OCI-LY3 (cell line): ENCODE data around the gene TYSND1.

Experiments
- H2AFZ ChIP-seq: fragments of 200-600, 300-600 bp; shearing (Covaris generic); 2 replicates; pipeline ENCODE4 v1.6.0; 2014; ENCODE audit warnings: antibody characterized with exemption, low read depth, low read length
- H3K27ac ChIP-seq: fragments of 200-600, 300-600 bp; sonication (generic); 2 replicates; pipeline ENCODE4 v1.5.1; 2014; ENCODE audit warnings: mild to moderate bottlenecking, low read length, moderate library complexity, mixed read lengths
- H3K27me3 ChIP-seq: fragments of 200-600, 300-600 bp; sonication (generic); 2 replicates; pipeline ENCODE4 v1.6.1; 2014; ENCODE audit warnings: low read depth, low read length, mixed read lengths
- H3K36me3 ChIP-seq: fragments of 200-600, 300-600 bp; sonication (generic); replicated peaks from 2 replicates; pipeline ENCODE3; 2014; ENCODE audit warnings: low read depth, low read length, mixed read lengths
- H3K4me1 ChIP-seq: fragments of 300-600, 200-600 bp; sonication (generic); 2 replicates; pipeline ENCODE4 v1.6.1; 2014; ENCODE audit warnings: low read length, mixed read lengths
- H3K4me2 ChIP-seq: fragments of 200-600, 300-600 bp; sonication (generic); 2 replicates; pipeline ENCODE4 v1.6.1; 2014; ENCODE audit warnings: low read length, mixed read lengths
- H3K4me3 ChIP-seq: fragments of 300-600, 200-600 bp; sonication (generic); 2 replicates; pipeline ENCODE4 v1.5.1; 2014; ENCODE audit warnings: antibody characterized with exemption, mild to moderate bottlenecking, low read length, moderate library complexity
- H3K79me2 ChIP-seq: fragments of 300-600, 200-600 bp; shearing (Covaris generic); 2 replicates; pipeline ENCODE4 v1.6.1; 2014; ENCODE audit warnings: mild to moderate bottlenecking, low read length, mixed read lengths
- H3K9ac ChIP-seq: fragments of 300-600, 200-600 bp; shearing (Covaris generic); 2 replicates; pipeline ENCODE4 v1.6.0; 2014; ENCODE audit warnings: mild to moderate bottlenecking, low read length, moderate library complexity
- H3K9me3 ChIP-seq: fragments of 200-600, 300-600 bp; shearing (Covaris generic); 2 replicates; pipeline ENCODE4 v1.6.1; 2014; ENCODE audit warnings: low read length, mixed read lengths; ENCODE audit not compliant: insufficient read depth
- H4K20me1 ChIP-seq: fragments of 200-600, 300-600 bp; sonication (generic); 2 replicates; pipeline ENCODE4 v1.6.1; 2016; ENCODE audit warnings: low read length, mixed read lengths; ENCODE audit not compliant: insufficient read depth
- EZH2phosphoT487 ChIP-seq: fragments of 200-600 bp; shearing (Covaris generic); IDR thresholded peaks from 2 replicates; pipeline ENCODE4 v1.6.1; 2018; ENCODE audit warnings: antibody characterized with exemption, mixed run types, low read depth
- TF ChIP-seq, protein P1 (sequence below): fragments of 200-600, 300-600 bp; sonication (generic); IDR thresholded peaks from 2 replicates; pipeline ENCODE4 v1.5.1; 2014; ENCODE audit warnings: antibody characterized with exemption, low read length, low read depth

TYSND1 gene

DNA sequence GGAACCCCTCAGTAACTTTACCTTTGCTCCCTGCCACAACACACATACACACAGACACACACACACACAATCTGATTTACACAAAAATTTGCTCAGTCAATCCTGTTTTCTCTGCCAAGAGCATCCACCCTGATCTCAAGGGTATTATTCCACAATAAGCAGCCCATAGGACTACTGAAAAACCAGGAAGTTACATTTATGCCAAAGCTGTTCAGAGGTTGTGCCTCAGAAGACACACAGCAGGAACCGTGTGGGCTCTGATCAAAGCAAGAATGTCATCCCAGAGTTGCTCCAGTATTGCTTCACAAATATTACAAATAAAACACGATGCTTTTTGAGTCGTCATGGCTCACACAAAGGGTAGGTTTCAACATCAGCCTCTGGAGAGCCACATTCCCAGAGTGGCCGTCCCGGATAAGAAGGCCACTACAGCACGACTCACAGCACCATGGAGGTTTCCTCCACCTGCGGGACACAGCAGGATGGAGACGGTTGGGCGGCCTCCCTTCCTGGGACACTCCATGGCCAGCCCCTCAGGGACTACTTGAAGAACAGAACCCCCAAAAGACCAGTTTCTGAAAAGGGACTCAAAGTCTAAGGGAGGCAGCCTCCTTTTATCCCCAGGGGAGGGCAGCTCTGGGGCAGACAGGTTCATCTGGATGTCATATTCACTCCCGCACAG, 15.5 kb downstream of the TYSND1 start:
- Histone ChIP-seq H3K9me3 (no peaks in the 10 kb centered on the region), H3K36me3 (no peaks in the 10 kb centered on the region), H3K4me3 (no peak overlapping the region), H3K27ac (no peak overlapping the region), H2AFZ (no peak overlapping the region), H3K9ac (no peak overlapping the region), H3K79me2 (0 out of 2 replicates have a peak, but pooled peaks cover 2% of the 10 kb centered on the region), H3K4me1 (peaks cover 11% of the 10 kb centered on the region), H3K27me3 (no peaks in the 10 kb centered on the region), H4K20me1 (no peaks in the 10 kb centered on the region), H3K4me2 (peak overlapping the region; percentile 90; the same call in 1 of the 2 replicates)
- TF ChIP-seq, protein P1, sequence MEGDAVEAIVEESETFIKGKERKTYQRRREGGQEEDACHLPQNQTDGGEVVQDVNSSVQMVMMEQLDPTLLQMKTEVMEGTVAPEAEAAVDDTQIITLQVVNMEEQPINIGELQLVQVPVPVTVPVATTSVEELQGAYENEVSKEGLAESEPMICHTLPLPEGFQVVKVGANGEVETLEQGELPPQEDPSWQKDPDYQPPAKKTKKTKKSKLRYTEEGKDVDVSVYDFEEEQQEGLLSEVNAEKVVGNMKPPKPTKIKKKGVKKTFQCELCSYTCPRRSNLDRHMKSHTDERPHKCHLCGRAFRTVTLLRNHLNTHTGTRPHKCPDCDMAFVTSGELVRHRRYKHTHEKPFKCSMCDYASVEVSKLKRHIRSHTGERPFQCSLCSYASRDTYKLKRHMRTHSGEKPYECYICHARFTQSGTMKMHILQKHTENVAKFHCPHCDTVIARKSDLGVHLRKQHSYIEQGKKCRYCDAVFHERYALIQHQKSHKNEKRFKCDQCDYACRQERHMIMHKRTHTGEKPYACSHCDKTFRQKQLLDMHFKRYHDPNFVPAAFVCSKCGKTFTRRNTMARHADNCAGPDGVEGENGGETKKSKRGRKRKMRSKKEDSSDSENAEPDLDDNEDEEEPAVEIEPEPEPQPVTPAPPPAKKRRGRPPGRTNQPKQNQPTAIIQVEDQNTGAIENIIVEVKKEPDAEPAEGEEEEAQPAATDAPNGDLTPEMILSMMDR = no peak
- no peak for TF ChIP-seq EZH2phosphoT487

DNA sequence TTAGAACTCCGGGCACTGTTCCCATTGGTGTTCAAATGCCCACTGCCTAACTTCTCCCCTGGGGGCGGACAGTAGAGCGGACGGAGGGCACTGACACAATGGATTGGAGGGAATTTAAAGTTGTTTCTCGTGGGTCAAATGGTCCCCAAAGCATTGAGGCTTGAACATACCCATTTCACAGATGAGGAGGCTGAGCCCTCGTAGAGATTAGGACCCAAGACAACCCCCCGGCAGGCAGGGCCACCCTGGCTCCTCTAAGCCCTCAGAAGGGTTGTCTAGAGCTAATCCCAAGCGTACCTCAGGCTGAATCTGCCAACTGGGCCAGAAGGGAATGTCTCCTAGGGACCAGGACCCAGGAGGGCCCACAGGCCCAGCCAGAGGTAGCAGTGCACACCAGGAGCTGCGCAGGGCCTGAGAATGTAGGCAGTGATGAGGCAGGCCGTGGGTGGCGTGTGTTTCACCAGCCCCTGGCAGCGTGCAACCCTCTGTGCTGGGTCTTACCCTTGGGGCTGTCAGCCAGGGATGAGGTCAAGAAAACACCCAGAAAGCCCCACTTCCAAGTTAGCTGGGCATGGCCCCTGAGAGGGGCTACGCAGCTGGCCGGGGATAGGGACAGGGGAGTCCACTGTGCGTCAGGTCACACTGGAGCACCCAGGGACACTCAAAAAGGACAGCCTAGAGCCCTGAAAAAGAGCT, 19.7 kb downstream of the TYSND1 start:
- Histone ChIP-seq H3K27me3 (no peaks in the 10 kb centered on the region), H2AFZ (no peak overlapping the region), H3K79me2 (0 out of 2 replicates have a peak, but pooled peaks cover 2% of the 10 kb centered on the region), H3K4me1 (peaks cover 5% of the 10 kb centered on the region), H3K4me2 (no peak overlapping the region), H3K9ac (no peak overlapping the region), H3K9me3 (no peaks in the 10 kb centered on the region), H3K27ac (no peak overlapping the region), H4K20me1 (no peaks in the 10 kb centered on the region), H3K36me3 (no peaks in the 10 kb centered on the region), H3K4me3 (no peak overlapping the region)
- no peak for TF ChIP-seq EZH2phosphoT487
- TF ChIP-seq, protein P1 = no peak

DNA sequence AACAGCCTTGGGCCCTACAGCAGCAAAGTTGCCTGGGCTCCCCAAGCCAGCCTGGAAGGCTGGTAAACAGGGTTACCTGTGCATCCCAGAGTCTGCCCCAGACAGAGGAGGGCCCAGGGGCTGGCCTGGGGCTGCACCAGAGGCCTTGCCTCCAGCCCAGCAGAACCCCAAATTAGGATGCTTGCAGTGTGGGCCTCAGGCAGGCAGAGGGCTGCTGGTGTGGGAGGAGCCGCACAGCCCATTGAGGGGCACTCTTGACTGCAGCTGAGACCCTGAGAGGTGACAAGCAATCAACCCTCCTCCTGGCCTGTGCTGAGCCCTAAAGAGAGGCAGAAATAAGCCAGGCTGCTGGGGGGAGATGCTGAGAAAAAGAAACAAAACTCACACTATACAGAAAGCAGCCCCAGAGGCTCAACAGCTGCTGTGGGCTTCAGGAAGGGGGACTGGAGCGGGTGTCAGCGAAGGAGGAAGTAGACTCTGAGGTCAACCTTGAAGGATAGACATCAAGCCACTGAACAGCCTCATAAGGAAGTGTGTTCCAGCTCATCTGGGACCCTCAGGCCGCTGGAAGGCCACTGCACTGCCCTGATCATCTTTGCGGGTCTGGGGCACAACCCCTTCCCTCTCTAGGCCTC, 20.5 kb downstream of the TYSND1 start:
- H2AFZ ChIP-seq = no peak overlapping the region
- no peaks in the 10 kb centered on the region for H3K4me1 ChIP-seq
- no peaks in the 10 kb centered on the region for H3K27me3 ChIP-seq
- H3K4me3 ChIP-seq = no peak overlapping the region
- TF ChIP-seq EZH2phosphoT487 = no peak
- TF ChIP-seq, protein P1 = no peak
- H4K20me1 ChIP-seq = no peaks in the 10 kb centered on the region
- no peak overlapping the region for H3K4me2 ChIP-seq
- H3K79me2 ChIP-seq = no peaks in the 10 kb centered on the region
- no peaks in the 10 kb centered on the region for H3K36me3 ChIP-seq
- H3K9me3 ChIP-seq = no peaks in the 10 kb centered on the region
- H3K9ac ChIP-seq = no peak overlapping the region
- no peak overlapping the region for H3K27ac ChIP-seq

DNA sequence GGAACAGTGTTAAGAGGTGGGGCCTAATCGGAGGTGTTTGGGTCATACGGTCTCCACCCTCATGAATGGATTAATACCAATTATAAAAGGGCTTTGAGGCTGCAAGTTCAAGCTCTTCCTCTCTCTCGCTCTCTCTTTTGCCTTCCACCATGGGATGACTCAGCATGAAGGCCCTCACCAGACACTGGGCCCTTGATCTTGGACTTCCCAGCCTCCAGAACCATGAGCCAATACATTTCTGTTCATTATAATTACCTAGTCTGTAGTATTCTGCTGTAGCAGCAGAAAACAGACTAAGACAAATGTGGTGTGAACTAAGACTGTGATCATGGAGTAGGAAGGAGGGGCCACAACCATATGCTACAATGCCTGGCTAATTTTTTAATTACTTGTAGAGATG, 21.6 kb downstream of the TYSND1 start:
- Histone ChIP-seq H3K4me3 (no peak overlapping the region), H4K20me1 (no peaks in the 10 kb centered on the region), H3K27ac (no peak overlapping the region), H3K9ac (no peak overlapping the region), H3K27me3 (no peaks in the 10 kb centered on the region), H3K9me3 (no peaks in the 10 kb centered on the region), H3K79me2 (no peaks in the 10 kb centered on the region), H2AFZ (no peak overlapping the region), H3K36me3 (no peaks in the 10 kb centered on the region), H3K4me1 (no peaks in the 10 kb centered on the region), H3K4me2 (no peak overlapping the region)
- TF ChIP-seq, protein P1 = no peak
- TF ChIP-seq EZH2phosphoT487 = no peak
